Caco-2 (cell line): ENCODE measurements around the gene SH2D3A. TPM values are rescaled to one million over a fixed set of nuclear protein-coding genes. Genes with fewer than 3 reads are reported as not detected.

Experiments
- BruUV-seq: library from RNA; stranded (reverse); fragments of 400-500 nt; replicated peaks from 2 replicates; lab custom pipeline; 2021; lab: Mats Ljungman, UMichigan
- CTCF ChIA-PET: fragments of 300-600 bp; sonication (Branson Sonifier 250); formaldehyde crosslinking; loops from one replicate; lab custom pipeline; 2022; ENCODE audit warnings: antibody characterized with exemption; lab: Charles Lee
- POLR2A ChIA-PET: fragments of 300-600 bp; sonication (Branson Sonifier 250); formaldehyde crosslinking; loops from one replicate; lab custom pipeline; 2022; ENCODE audit warnings: antibody characterized with exemption; lab: Charles Lee
- DNase-seq, 2 experiments: peaks; one replicate each; pipeline versions ENCODE4 v3.0.0 to v3.0.0-alpha.2; 2020 to 2022
- H3K27me3 ChIP-seq: replicated peaks from 2 replicates; pipeline ENCODE4 v1.6.0; 2011; ENCODE audit warnings: low read length; ENCODE audit not compliant: control insufficient read depth, insufficient read depth
- H3K36me3 ChIP-seq: 2 replicates; pipeline ENCODE4 v1.5.1; 2011; ENCODE audit warnings: low read length; ENCODE audit not compliant: control insufficient read depth, insufficient read depth
- H3K4me1 ChIP-seq: fragments of 250-450 bp; sonication (Bioruptor Pico); 2 replicates; pipeline ENCODE4 v1.5.1; 2020; ENCODE audit warnings: mild to moderate bottlenecking
- H3K4me3 ChIP-seq: 2 replicates; pipeline ENCODE4 v1.5.1; 2011; ENCODE audit warnings: low read depth, mild to moderate bottlenecking, control low read depth, low read length
- H3K9me3 ChIP-seq: fragments of 250-450 bp; sonication (Bioruptor Pico); 2 replicates; pipeline ENCODE4 v1.5.1; 2020; ENCODE audit warnings: mild to moderate bottlenecking, moderate library complexity
- H3K27ac Mint-ChIP-seq: one replicate; pipeline ENCODE4 v1.8.0; 2022; ENCODE audit warnings: mixed read lengths; ENCODE audit not compliant: unreplicated experiment
- H3K27me3 Mint-ChIP-seq: one replicate; pipeline ENCODE4 v1.8.0; 2022; ENCODE audit warnings: mixed read lengths; ENCODE audit not compliant: insufficient read depth, unreplicated experiment
- H3K36me3 Mint-ChIP-seq: one replicate; pipeline ENCODE4 v1.8.0; 2022; ENCODE audit warnings: mild to moderate bottlenecking, mixed read lengths; ENCODE audit not compliant: insufficient read depth, unreplicated experiment
- H3K4me1 Mint-ChIP-seq: one replicate; pipeline ENCODE4 v1.8.0; 2022; ENCODE audit warnings: low read depth, mixed read lengths; ENCODE audit not compliant: unreplicated experiment
- H3K4me3 Mint-ChIP-seq: one replicate; pipeline ENCODE4 v1.8.0; 2022; ENCODE audit warnings: mild to moderate bottlenecking, moderate library complexity, mixed read lengths; ENCODE audit not compliant: unreplicated experiment
- H3K9me3 Mint-ChIP-seq: one replicate; pipeline ENCODE4 v1.8.0; 2022; ENCODE audit warnings: mixed read lengths; ENCODE audit not compliant: unreplicated experiment
- intact Hi-C: fragments of 100-400 bp; cut with micrococcal nuclease; formaldehyde crosslinking; loops from one replicate; pipeline ENCODE4 v1.10.0; 2022; ENCODE audit not compliant: unreplicated experiment
- total RNA-seq: library from RNA; stranded (reverse); gene quantifications from 2 replicates; pipeline ENCODE4 v1.2.3, GENCODE V29; 2022
- TF ChIP-seq, protein P1 (sequence below), 2 experiments: fragments of 200-600 bp in 1 of 2; IDR thresholded peaks; 1 replicate in 1 of 2; 2 replicates in 1 of 2; pipeline versions ENCODE4 v1.5.1 to v1.8.0; 2011 to 2022; ENCODE audit warnings: antibody characterized with exemption in 1 of 2, control low read depth in 1 of 2, inconsistent platforms in 1 of 2, low read depth in 1 of 2, low read length in 1 of 2, mild to moderate bottlenecking in 1 of 2, moderate library complexity in 1 of 2; ENCODE audit not compliant: insufficient read depth in 1 of 2, severe bottlenecking in 1 of 2, unreplicated experiment in 1 of 2

The SH2D3A gene
- total RNA-seq, 1 experiment from 2014 or later = 20.5 TPM

DNA sequence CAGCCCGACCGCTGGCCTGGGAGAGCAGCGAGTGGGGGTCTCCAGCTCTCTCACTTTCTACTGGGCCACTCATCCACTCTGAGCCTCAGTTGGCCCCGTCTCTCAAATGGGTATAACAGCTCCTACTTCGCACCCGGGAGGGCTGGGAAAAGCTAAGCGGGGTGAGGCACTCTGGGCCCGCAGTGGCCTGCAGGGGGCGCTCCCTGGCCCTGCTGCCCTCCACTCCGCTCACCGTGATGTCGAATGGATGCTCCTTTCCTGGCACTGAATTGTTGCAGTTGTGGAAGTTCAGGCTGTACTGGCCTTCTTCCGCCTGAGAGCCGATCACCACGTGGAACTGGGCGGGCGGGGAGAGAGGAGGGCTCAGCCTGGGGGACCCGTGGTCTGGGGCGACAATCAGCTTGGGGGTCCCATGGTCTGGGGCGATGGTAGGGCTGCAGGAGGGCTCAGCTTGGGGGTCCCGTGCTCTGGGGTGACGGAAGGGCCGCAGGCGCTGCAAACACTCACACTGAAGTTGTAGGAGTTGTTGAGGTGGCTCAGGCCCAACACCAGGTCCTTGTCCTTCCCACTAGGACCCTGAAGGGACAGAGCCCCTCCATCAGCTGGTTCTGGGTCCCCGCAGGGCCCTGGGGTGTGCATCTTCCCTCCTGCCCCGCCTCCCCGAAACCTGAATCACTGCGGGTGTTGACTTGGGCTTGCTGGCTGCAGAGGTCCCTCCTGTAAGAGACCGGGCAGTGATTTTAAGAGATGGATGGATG, 33.7 kb downstream of the SH2D3A start:
- no peak overlapping the region for H3K27ac Mint-ChIP-seq
- BruUV-seq = no TSS peak
- peaks cover 34% of the 10 kb centered on the region for H3K36me3 Mint-ChIP-seq
- intact Hi-C loops = no loop called here
- no peak for DNase-seq
- no peaks in the 10 kb centered on the region for H3K9me3 Mint-ChIP-seq
- Histone ChIP-seq H3K27me3 (no peaks in the 10 kb centered on the region), H3K36me3 (no peaks in the 10 kb centered on the region; the same call in 1 of the 2 replicates), H3K4me1 (peaks cover 9% of the 10 kb centered on the region), H3K4me3 (no peak overlapping the region), H3K9me3 (no peaks in the 10 kb centered on the region)
- CTCF ChIA-PET = no interaction called here
- TF ChIP-seq, protein P1, sequence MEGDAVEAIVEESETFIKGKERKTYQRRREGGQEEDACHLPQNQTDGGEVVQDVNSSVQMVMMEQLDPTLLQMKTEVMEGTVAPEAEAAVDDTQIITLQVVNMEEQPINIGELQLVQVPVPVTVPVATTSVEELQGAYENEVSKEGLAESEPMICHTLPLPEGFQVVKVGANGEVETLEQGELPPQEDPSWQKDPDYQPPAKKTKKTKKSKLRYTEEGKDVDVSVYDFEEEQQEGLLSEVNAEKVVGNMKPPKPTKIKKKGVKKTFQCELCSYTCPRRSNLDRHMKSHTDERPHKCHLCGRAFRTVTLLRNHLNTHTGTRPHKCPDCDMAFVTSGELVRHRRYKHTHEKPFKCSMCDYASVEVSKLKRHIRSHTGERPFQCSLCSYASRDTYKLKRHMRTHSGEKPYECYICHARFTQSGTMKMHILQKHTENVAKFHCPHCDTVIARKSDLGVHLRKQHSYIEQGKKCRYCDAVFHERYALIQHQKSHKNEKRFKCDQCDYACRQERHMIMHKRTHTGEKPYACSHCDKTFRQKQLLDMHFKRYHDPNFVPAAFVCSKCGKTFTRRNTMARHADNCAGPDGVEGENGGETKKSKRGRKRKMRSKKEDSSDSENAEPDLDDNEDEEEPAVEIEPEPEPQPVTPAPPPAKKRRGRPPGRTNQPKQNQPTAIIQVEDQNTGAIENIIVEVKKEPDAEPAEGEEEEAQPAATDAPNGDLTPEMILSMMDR (IDR thresholded peaks at IDR 0.05; ENCODE audit: insufficient read depth in 1 of 2, low read depth in 1 of 2, low read length in 1 of 2, severe bottlenecking in 1 of 2, unreplicated experiment in 1 of 2) = peak in 1 of 2 experiments; percentile 22
- POLR2A ChIA-PET = no interaction called here
- H3K4me3 Mint-ChIP-seq = no peak overlapping the region
- H3K4me1 Mint-ChIP-seq = peaks cover 11% of the 10 kb centered on the region
- no peaks in the 10 kb centered on the region for H3K27me3 Mint-ChIP-seq

DNA sequence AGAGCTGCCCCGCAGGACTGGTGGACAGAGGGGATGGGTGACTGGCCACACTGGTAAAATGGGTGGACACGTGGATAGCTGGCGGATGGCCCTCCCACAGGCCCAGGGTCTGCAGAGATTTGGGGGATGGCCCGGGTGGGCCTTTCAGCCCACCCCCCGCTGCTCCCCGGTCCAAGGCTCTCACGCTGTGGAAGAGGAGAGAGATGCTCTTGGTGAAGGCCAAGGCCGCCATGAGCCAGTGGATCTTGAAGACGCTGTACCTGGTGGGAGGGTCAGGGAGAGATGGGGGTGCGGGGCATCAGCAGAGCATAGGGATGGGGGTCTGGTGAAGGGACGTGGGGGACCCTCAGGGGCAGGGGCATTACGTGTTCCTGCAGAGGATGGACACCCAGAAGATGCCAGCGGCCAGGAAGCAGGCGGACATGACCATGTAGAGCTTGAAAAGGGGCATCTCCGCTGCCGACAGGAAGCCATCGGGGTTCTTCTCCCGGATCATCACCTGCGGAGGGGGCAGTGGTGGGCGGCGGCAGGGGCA, 34.4 kb downstream of the SH2D3A start:
- POLR2A ChIA-PET = no interaction called here
- Histone ChIP-seq H3K27me3 (no peaks in the 10 kb centered on the region), H3K36me3 (no peaks in the 10 kb centered on the region; the same call in 1 of the 2 replicates), H3K9me3 (no peaks in the 10 kb centered on the region), H3K4me1 (peaks cover 4% of the 10 kb centered on the region; the same call in 1 of the 2 replicates), H3K4me3 (no peak overlapping the region)
- Mint-ChIP-seq H3K4me3 (no peak overlapping the region), H3K36me3 (peaks cover 28% of the 10 kb centered on the region), H3K9me3 (no peaks in the 10 kb centered on the region), H3K4me1 (peaks cover 6% of the 10 kb centered on the region), H3K27ac (no peak overlapping the region), H3K27me3 (no peaks in the 10 kb centered on the region)
- TF ChIP-seq, protein P1 (IDR thresholded peaks at IDR 0.05; ENCODE audit: insufficient read depth in 1 of 2, low read depth in 1 of 2, low read length in 1 of 2, severe bottlenecking in 1 of 2, unreplicated experiment in 1 of 2) = no peak
- BruUV-seq = no TSS peak
- CTCF ChIA-PET = no interaction called here
- intact Hi-C loops = no loop called here
- no peak for DNase-seq

DNA sequence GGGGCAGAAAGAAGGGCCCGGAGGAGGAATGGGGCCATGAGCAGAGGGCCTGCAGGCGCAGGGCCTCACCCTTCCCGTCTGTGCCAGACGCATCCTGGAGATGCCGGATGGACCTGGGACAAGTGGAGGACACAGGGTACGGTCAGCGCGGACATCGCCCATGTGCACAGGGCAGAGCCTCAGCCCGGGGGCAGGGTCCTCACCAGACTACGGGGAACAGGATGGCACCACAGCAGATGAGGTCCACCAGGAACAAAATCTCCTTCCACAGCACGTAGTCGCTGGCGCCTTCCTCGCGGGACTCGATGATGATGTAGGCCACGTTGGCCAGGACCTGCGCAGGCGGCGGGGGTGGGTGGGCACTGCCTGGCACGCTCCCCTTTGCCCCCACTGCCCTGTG, 35.4 kb downstream of the SH2D3A start:
- intact Hi-C loops = no loop called here
- DNase-seq = no peak
- TF ChIP-seq, protein P1 (IDR thresholded peaks at IDR 0.05; ENCODE audit: insufficient read depth in 1 of 2, low read depth in 1 of 2, low read length in 1 of 2, severe bottlenecking in 1 of 2, unreplicated experiment in 1 of 2) = no peak
- Mint-ChIP-seq H3K27ac (no peak overlapping the region), H3K27me3 (no peaks in the 10 kb centered on the region), H3K9me3 (no peaks in the 10 kb centered on the region), H3K36me3 (peaks cover 17% of the 10 kb centered on the region), H3K4me3 (no peak overlapping the region), H3K4me1 (peaks cover 6% of the 10 kb centered on the region)
- H3K9me3 ChIP-seq = no peaks in the 10 kb centered on the region
- H3K4me3 ChIP-seq = no peak overlapping the region
- H3K36me3 ChIP-seq = no peaks in the 10 kb centered on the region; the same call in 1 of the 2 replicates
- ChIA-PET POLR2A (no interaction called here), CTCF (no interaction called here)
- H3K4me1 ChIP-seq = peaks cover 4% of the 10 kb centered on the region; the same call in 1 of the 2 replicates
- no TSS peak for BruUV-seq
- no peaks in the 10 kb centered on the region for H3K27me3 ChIP-seq
